ENCODE measurements around the gene ALAS2. TPM values are rescaled to one million over a fixed set of nuclear protein-coding genes. Genes with fewer than 3 reads are reported as not detected.

The ALAS2 gene
- total and polyA plus RNA-seq, 7 experiments from 2014 or later: 0.24 TPM; not detected in 6

DNA sequence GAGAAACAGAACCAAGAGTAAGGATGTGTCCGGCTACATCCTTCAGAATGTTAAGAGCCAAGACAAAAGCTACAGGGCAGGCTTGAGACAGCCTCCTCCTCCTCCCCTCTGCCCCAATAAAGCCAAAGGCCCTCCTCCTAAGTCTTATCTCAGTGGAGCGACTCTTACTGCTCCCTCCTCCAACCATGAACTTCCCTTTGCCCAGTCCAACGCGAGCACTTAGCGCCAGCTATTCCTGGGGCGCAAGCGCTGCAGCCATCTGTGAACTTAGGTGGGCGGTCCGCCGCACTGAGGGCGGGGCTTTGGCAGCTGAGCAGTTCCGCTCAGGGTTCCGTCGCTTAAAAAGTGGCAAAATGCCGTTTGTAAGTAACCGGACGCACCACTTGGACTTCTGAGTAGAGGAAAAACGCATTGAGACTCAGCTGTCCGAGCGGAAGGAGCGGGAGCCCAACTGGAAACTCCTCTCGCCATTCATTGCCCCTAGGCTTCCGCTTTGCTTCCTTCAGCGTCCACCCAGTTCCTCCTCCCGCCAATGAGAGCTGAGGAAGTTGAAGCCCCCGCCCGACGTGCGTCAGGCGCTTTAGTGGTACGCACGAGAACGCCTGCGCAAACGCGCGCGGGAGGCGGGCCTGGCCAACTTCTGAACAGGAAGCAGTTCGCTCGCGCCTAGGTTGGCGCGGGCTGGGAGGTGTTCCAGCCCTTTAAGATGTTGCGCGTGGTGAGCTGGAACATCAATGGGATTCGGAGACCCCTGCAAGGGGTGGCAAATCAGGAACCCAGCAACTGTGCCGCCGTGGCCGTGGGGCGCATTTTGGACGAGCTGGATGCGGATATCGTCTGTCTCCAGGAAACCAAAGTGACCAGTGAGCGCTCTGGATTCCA lies 30.8 kb downstream of the ALAS2 start, which contains the start of gene APEX2:
Gene APEX2 (plus strand): TSS at position 647 of the 882 bp plus-strand sequence. CDS start 60 bp downstream, at position 707.
- Histone ChIP-seq H3K4me1 (ENCODE audit: control insufficient read depth in 2 of 2, insufficient read depth in 2 of 2, low read length in 2 of 2) (peaks cover 9 to 17% of the 10 kb centered on the region in 2 donors), H3K4me3 (ENCODE audit: low read length) (peak within 1 kb of the TSS; percentile 95), H3K27me3 (ENCODE audit: control insufficient read depth in 2 of 2, insufficient read depth in 2 of 2, low read length in 2 of 2) (no peaks in the 10 kb centered on the region), H3K9me3 (ENCODE audit: control insufficient read depth in 2 of 3, low read length in 3 of 3) (no peaks in the 10 kb centered on the region), H3K27ac (ENCODE audit: low read depth, low read length) (peak within 1 kb of the TSS; percentile 90), H3K36me3 (ENCODE audit: control insufficient read depth in 2 of 3, insufficient read depth in 3 of 3, low read length in 3 of 3) (peaks cover 0 to 22% (median 0%) of the 10 kb centered on the region in 3 experiments)
- H3K27me3 Mint-ChIP-seq: no peaks in the 10 kb centered on the region
- CTCF ChIA-PET: interaction anchor here (1.2 to 2.0 kb wide), 2 partner anchors 108 to 161 kb away, joined by 4 to 10 read pairs; no protein-coding TSS in a partner anchor
- POLR2A ChIA-PET: interaction anchor here (0.8 to 1.8 kb wide), 14 partner anchors 10 to 1918 kb away, joined by 3 to 8 read pairs (median 4); partner anchors contain the start of gene TSR2
- peaks cover 0 to 2% (median 0%) of the 10 kb centered on the region in 11 donors for H3K9me3 Mint-ChIP-seq
- peaks cover 8 to 35% (median 26%) of the 10 kb centered on the region in 7 donors for H3K4me1 Mint-ChIP-seq
- ATAC-seq (peak; percentile 97), DNase-seq (peak; percentile 66 to 89 (median 85))
- intact Hi-C loops (cut with micrococcal nuclease): loop anchor here (1.0 to 5.0 kb wide), 15 partner anchors 35 to 957 kb away; partner anchors contain the start of genes FAM120C (in 2 of the 2), GNL3L (in 2 of the 2), RRAGB (in 1 of the 2) and TRO (in 1 of the 2)
- H3K4me3 Mint-ChIP-seq: peak within 1 kb of the TSS; percentile 90 to 97 (median 94)
- peak within 1 kb of the TSS; percentile 94 to 99 (median 96) for H3K27ac Mint-ChIP-seq
- H3K36me3 Mint-ChIP-seq: peaks cover 0 to 17% (median 4%) of the 10 kb centered on the region in 5 donors

- Mint-ChIP-seq H3K27ac (no peak overlapping the region), H3K9me3 (peaks cover 0 to 2% (median 0%) of the 10 kb centered on the region in 11 donors), H3K4me1 (peaks cover 0 to 15% (median 5%) of the 10 kb centered on the region in 7 donors), H3K36me3 (peaks cover 0 to 2% (median 0%) of the 10 kb centered on the region in 5 donors), H3K27me3 (no peaks in the 10 kb centered on the region), H3K4me3 (no peak overlapping the region)
- intact Hi-C loops (cut with micrococcal nuclease): loop anchor here in 1 of 2 donors (5.0 kb wide), 1 partner anchor 73 kb away; the partner anchor contains the start of gene TRO
- Histone ChIP-seq H3K4me1 (ENCODE audit: control insufficient read depth in 2 of 2, insufficient read depth in 2 of 2, low read length in 2 of 2) (peaks cover 1 to 7% of the 10 kb centered on the region in 2 donors), H3K36me3 (ENCODE audit: control insufficient read depth in 2 of 3, insufficient read depth in 3 of 3, low read length in 3 of 3) (no peaks in the 10 kb centered on the region), H3K9me3 (ENCODE audit: control insufficient read depth in 2 of 3, low read length in 3 of 3) (no peaks in the 10 kb centered on the region), H3K4me3 (ENCODE audit: low read length) (no peak overlapping the region), H3K27ac (ENCODE audit: low read depth, low read length) (no peak overlapping the region), H3K27me3 (ENCODE audit: control insufficient read depth in 2 of 2, insufficient read depth in 2 of 2, low read length in 2 of 2) (no peaks in the 10 kb centered on the region)
- CTCF ChIA-PET: no interaction called here
- no peak for DNase-seq
- POLR2A ChIA-PET: interaction anchor here (1.3 kb wide), 1 partner anchor 14 kb away, joined by 3 read pairs; no protein-coding TSS in a partner anchor
- ATAC-seq: no peak
Measured at GRCh38 chrX:54995621-54996020, 35.2 kb downstream of the ALAS2 start.

- Mint-ChIP-seq H3K27me3 (no peaks in the 10 kb centered on the region), H3K4me3 (no peak overlapping the region), H3K36me3 (no peaks in the 10 kb centered on the region), H3K9me3 (peaks cover 0 to 2% (median 0%) of the 10 kb centered on the region in 11 donors), H3K4me1 (peaks cover 0 to 8% (median 0%) of the 10 kb centered on the region in 7 donors), H3K27ac (no peak overlapping the region)
- ATAC-seq: no peak
- CTCF ChIA-PET: no interaction called here
- no peak overlapping the region for H3K27ac ChIP-seq (ENCODE audit: low read depth, low read length)
- H3K4me1 ChIP-seq (ENCODE audit: control insufficient read depth in 2 of 2, insufficient read depth in 2 of 2, low read length in 2 of 2): peaks cover 0 to 5% of the 10 kb centered on the region in 2 donors
- H3K4me3 ChIP-seq (ENCODE audit: low read length): no peak overlapping the region
- H3K27me3 ChIP-seq (ENCODE audit: control insufficient read depth in 2 of 2, insufficient read depth in 2 of 2, low read length in 2 of 2): no peaks in the 10 kb centered on the region
- intact Hi-C loops (cut with micrococcal nuclease): loop anchor here in 1 of 2 donors (5.0 kb wide), 1 partner anchor 73 kb away; the partner anchor contains the start of gene TRO
- POLR2A ChIA-PET: interaction anchor here (1.3 kb wide), 1 partner anchor 15 kb away, joined by 3 read pairs; no protein-coding TSS in a partner anchor
- DNase-seq: no peak
- H3K36me3 ChIP-seq (ENCODE audit: control insufficient read depth in 2 of 3, insufficient read depth in 3 of 3, low read length in 3 of 3): no peaks in the 10 kb centered on the region
- no peaks in the 10 kb centered on the region for H3K9me3 ChIP-seq (ENCODE audit: control insufficient read depth in 2 of 3, low read length in 3 of 3)
Measured at GRCh38 chrX:54994668-54995351, 36.0 kb downstream of the ALAS2 start.

GRCh38 chrX:54994099-54994498 lies 36.7 kb downstream of the ALAS2 start, which contains the start of gene PFKFB1:
Gene PFKFB1, minus strand, starts transcription at chrX:54994188. Its CDS starts 181 bp downstream, at chrX:54994007.
- no peaks in the 10 kb centered on the region for H3K9me3 ChIP-seq (ENCODE audit: control insufficient read depth in 2 of 3, low read length in 3 of 3)
- peaks cover 0 to under 1% of the 10 kb centered on the region in 2 donors for H3K4me1 ChIP-seq (ENCODE audit: control insufficient read depth in 2 of 2, insufficient read depth in 2 of 2, low read length in 2 of 2)
- Mint-ChIP-seq H3K9me3 (peaks cover 0 to 2% (median 0%) of the 10 kb centered on the region in 11 donors), H3K27ac (no peak within 1 kb of the TSS), H3K4me1 (peaks cover 0 to 1% (median 0%) of the 10 kb centered on the region in 7 donors), H3K4me3 (no peak within 1 kb of the TSS), H3K27me3 (no peaks in the 10 kb centered on the region), H3K36me3 (no peaks in the 10 kb centered on the region)
- DNase-seq: no peak
- no peaks in the 10 kb centered on the region for H3K27me3 ChIP-seq (ENCODE audit: control insufficient read depth in 2 of 2, insufficient read depth in 2 of 2, low read length in 2 of 2)
- CTCF ChIA-PET: no interaction called here
- intact Hi-C loops (cut with micrococcal nuclease): no loop called here
- H3K27ac ChIP-seq (ENCODE audit: low read depth, low read length): no peak within 1 kb of the TSS
- POLR2A ChIA-PET: no interaction called here
- ATAC-seq: no peak
- H3K4me3 ChIP-seq (ENCODE audit: low read length): no peak within 1 kb of the TSS
- H3K36me3 ChIP-seq (ENCODE audit: control insufficient read depth in 2 of 3, insufficient read depth in 3 of 3, low read length in 3 of 3): no peaks in the 10 kb centered on the region

- no peak overlapping the region for H3K4me3 ChIP-seq (ENCODE audit: low read length)
- CTCF ChIA-PET: no interaction called here
- Mint-ChIP-seq H3K36me3 (no peaks in the 10 kb centered on the region), H3K27me3 (no peaks in the 10 kb centered on the region), H3K27ac (no peak overlapping the region), H3K9me3 (peaks cover 0 to 2% (median 0%) of the 10 kb centered on the region in 11 donors), H3K4me3 (no peak overlapping the region), H3K4me1 (no peaks in the 10 kb centered on the region)
- no peaks in the 10 kb centered on the region for H3K4me1 ChIP-seq (ENCODE audit: control insufficient read depth in 2 of 2, insufficient read depth in 2 of 2, low read length in 2 of 2)
- ATAC-seq (no peak), DNase-seq (no peak)
- no peaks in the 10 kb centered on the region for H3K36me3 ChIP-seq (ENCODE audit: control insufficient read depth in 2 of 3, insufficient read depth in 3 of 3, low read length in 3 of 3)
- H3K27me3 ChIP-seq (ENCODE audit: control insufficient read depth in 2 of 2, insufficient read depth in 2 of 2, low read length in 2 of 2): no peaks in the 10 kb centered on the region
- intact Hi-C loops (cut with micrococcal nuclease): no loop called here
- no peak overlapping the region for H3K27ac ChIP-seq (ENCODE audit: low read depth, low read length)
- H3K9me3 ChIP-seq (ENCODE audit: control insufficient read depth in 2 of 3, low read length in 3 of 3): no peaks in the 10 kb centered on the region
- POLR2A ChIA-PET: no interaction called here
Measured at GRCh38 chrX:54992911-54993622, 37.7 kb downstream of the ALAS2 start.

- H3K27ac ChIP-seq (ENCODE audit: low read depth, low read length): no peak overlapping the region
- peak overlapping the region in 1 of 9 donors; percentile 20 for H3K27ac Mint-ChIP-seq
- H3K9me3 ChIP-seq (ENCODE audit: control insufficient read depth in 2 of 3, low read length in 3 of 3): no peaks in the 10 kb centered on the region
- no peaks in the 10 kb centered on the region for H3K4me1 ChIP-seq (ENCODE audit: control insufficient read depth in 2 of 2, insufficient read depth in 2 of 2, low read length in 2 of 2)
- ChIA-PET CTCF (no interaction called here), POLR2A (no interaction called here)
- peaks cover 0 to 5% (median 0%) of the 10 kb centered on the region in 11 donors for H3K9me3 Mint-ChIP-seq
- H3K27me3 ChIP-seq (ENCODE audit: control insufficient read depth in 2 of 2, insufficient read depth in 2 of 2, low read length in 2 of 2): no peaks in the 10 kb centered on the region
- DNase-seq: no peak
- no peak overlapping the region for H3K4me3 ChIP-seq (ENCODE audit: low read length)
- H3K36me3 Mint-ChIP-seq: peaks cover 0 to 5% (median 0%) of the 10 kb centered on the region in 5 donors
- no peaks in the 10 kb centered on the region for H3K4me1 Mint-ChIP-seq
- intact Hi-C loops (cut with micrococcal nuclease): no loop called here
- peaks cover 0 to 3% (median 0%) of the 10 kb centered on the region in 5 donors for H3K27me3 Mint-ChIP-seq
- H3K36me3 ChIP-seq (ENCODE audit: control insufficient read depth in 2 of 3, insufficient read depth in 3 of 3, low read length in 3 of 3): no peaks in the 10 kb centered on the region
- ATAC-seq: no peak
- no peak overlapping the region for H3K4me3 Mint-ChIP-seq
Measured at GRCh38 chrX:54991706-54992105, 39.1 kb downstream of the ALAS2 start.
